GM10266 (cell line): ENCODE measurements around the gene HIBCH.

ENCODE experiments used
- DNase-seq: peaks from one replicate; pipeline ENCODE4 v3.0.0; 2012; ENCODE audit errors: extremely low spot score
- TF ChIP-seq, protein P1 (sequence below): IDR thresholded peaks from 2 replicates; pipeline ENCODE4 v1.5.1; 2012; ENCODE audit warnings: mild to moderate bottlenecking, low read depth; ENCODE audit not compliant: control insufficient read depth, insufficient read depth; ENCODE audit errors: missing control alignments

Gene HIBCH

DNA sequence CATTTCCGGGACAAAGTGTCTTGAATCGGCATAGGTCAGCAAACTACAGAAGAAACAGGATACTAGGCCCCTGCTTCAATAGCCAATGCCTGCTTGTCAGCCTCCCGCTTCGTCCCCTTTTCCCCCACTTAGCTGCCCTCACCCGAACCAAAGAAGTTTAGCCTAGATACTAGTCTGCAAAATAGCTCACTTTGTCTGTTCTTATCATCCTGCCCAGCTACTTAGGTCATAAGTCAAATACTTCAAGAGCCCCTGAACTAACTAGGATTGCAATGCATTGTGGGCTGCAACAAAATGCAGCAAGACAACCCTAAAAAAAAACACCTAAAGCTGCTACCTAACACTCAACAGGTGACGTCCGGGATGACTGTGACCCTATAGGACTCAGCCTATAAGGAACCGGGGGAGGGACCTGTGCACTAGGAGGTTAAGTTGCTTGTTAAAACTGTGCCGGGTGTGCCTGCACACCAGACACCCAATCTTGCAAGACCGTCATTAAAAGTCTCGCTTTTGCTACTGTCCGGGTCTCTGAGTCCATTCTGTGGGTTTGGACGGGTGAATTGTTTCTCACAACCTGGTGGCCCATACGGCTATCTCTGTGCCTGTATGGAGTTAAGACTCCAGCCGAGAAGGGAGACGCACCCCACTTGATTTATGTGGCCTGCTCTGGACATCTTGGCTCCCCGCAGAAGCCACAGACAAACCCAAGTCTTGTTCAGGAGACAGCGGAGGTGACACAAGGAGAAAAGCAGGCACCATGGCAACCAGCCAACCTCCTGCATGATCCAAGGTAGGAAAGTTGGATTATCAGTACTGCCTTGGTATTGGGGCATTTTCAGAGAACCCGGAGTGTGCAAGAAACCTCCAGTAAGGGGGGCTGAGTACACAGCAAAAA is 105.9 kb downstream of the HIBCH start:
- TF ChIP-seq, protein P1, sequence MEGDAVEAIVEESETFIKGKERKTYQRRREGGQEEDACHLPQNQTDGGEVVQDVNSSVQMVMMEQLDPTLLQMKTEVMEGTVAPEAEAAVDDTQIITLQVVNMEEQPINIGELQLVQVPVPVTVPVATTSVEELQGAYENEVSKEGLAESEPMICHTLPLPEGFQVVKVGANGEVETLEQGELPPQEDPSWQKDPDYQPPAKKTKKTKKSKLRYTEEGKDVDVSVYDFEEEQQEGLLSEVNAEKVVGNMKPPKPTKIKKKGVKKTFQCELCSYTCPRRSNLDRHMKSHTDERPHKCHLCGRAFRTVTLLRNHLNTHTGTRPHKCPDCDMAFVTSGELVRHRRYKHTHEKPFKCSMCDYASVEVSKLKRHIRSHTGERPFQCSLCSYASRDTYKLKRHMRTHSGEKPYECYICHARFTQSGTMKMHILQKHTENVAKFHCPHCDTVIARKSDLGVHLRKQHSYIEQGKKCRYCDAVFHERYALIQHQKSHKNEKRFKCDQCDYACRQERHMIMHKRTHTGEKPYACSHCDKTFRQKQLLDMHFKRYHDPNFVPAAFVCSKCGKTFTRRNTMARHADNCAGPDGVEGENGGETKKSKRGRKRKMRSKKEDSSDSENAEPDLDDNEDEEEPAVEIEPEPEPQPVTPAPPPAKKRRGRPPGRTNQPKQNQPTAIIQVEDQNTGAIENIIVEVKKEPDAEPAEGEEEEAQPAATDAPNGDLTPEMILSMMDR = no peak
- no peak for DNase-seq

DNA sequence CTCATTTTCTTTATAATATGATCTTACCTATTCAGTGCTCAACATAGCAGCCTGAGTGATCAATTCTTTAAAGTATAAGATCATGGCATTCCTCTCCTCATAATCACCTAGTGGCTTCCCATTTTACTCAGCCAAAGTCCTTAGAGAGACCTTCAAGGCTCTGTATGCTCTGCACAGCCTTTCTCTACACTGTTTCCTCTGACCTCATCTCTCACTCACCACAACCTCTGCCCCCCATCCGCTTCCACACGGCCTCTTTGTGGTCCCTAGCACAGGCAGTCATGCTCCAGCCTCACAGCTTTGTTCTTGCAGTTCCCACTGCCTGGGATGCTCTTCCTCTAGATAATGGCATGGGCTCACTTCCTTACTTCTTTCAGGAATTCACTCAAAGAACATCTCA is 109.2 kb downstream of the HIBCH start:
- TF ChIP-seq, protein P1 = no peak
- DNase-seq = no peak

DNA sequence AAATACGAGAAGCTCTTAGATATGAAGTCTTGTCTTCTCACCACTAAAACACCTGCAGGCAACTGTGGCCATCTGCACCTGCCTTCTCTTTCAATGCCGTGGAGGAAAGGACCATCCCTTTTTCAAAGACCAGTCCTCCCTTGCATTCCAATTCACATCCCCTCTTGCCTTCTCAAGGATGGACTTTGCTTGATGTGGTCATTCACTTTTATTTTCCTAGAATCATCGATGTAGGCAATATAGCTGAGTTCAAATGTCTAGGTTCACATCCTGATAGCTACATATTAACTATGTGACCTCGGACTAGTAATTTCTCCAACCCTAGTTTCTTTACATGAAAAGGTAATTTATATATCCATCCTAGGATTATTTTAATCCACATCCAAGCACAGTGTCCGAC is 110.1 kb downstream of the HIBCH start:
- DNase-seq = no peak
- TF ChIP-seq, protein P1 = no peak

DNA sequence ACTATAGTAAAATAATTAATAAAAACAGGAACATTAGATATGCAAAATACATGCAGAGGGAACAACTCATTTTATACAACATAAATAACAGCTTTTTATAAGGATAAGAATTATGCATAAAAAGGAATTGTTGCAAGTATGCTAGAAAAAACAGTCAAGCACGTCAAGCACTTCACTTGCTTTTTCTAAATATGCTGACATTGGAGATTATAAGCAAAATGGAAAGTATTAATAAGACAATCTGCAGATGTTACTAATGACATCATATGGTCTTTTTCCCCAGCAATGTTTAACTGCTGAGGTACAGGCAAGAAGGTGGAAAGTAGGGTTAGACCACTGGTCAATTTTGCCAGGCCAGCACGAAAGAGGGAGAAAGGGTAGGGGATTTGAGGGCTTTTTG is 111.7 kb downstream of the HIBCH start:
- TF ChIP-seq, protein P1 = no peak
- DNase-seq = no peak

DNA sequence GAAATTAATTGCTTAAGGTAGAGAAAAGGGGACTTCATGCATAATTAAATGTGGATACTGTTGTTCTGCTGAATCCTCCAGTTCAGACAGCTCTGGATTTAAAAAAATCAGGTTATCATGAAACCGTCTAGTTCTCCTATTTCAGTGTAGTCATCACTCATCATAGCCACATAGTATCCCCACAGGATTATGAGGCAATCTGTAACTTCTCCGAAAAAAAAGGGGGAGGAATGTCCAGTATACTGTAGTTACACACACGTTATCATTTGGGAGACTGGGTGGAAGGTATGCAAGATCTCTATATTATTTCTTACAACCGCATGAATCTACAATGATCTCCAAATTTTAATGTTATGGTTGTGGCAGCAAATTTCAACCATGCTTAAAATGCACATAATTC is 114.0 kb downstream of the HIBCH start:
- TF ChIP-seq, protein P1 = no peak
- no peak for DNase-seq

DNA sequence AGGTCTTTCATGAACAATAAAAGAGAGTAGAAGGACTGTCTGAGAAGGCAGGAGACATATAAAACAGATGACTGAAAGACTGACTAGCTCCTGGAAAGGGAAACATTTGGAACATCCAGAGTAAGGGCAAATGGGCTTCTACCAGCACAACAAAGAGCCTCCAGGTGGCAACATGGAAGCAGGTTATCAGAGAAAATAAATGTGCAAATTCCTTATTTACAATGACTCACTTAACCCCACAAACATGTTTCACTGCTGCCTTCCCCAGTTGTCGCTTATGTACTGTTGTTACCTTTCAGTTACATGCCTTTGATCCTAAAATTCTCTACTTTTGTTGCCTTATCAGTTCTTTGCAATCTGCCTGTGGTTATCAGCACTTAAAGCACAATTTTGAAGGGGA is 117.0 kb downstream of the HIBCH start:
- DNase-seq = no peak
- TF ChIP-seq, protein P1 = no peak

DNA sequence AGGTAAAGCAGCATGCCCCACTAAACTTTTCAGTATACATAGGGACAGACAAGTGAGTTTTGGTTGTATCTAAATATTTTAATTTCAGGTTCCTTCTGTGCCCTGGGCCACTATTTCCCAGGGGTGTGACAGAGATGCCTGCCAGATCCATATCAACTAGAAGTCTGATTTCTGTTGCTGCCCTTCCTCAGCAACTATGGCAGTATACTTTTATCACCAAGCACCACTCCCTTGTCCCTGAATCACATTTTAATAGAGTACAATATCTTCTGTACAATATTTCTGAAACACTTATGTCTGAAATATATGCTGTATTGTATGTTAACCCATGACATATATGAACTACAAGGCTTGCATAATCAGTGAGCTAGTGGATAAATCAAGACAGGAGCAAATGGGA is 117.6 kb downstream of the HIBCH start:
- DNase-seq = no peak
- TF ChIP-seq, protein P1 = no peak
